ENCODE data around the gene ARHGEF18. TPM values are rescaled to one million over a fixed set of nuclear protein-coding genes. Genes with fewer than 3 reads are reported as not detected.

Gene ARHGEF18
- total RNA-seq, 3 donors from 2014 or later, result 67.8 to 86.8 (median 81.2) TPM

- H3K36me3 ChIP-seq (ENCODE audit: low read depth), result no peaks in the 10 kb centered on the region
- TF ChIP-seq, protein P1, sequence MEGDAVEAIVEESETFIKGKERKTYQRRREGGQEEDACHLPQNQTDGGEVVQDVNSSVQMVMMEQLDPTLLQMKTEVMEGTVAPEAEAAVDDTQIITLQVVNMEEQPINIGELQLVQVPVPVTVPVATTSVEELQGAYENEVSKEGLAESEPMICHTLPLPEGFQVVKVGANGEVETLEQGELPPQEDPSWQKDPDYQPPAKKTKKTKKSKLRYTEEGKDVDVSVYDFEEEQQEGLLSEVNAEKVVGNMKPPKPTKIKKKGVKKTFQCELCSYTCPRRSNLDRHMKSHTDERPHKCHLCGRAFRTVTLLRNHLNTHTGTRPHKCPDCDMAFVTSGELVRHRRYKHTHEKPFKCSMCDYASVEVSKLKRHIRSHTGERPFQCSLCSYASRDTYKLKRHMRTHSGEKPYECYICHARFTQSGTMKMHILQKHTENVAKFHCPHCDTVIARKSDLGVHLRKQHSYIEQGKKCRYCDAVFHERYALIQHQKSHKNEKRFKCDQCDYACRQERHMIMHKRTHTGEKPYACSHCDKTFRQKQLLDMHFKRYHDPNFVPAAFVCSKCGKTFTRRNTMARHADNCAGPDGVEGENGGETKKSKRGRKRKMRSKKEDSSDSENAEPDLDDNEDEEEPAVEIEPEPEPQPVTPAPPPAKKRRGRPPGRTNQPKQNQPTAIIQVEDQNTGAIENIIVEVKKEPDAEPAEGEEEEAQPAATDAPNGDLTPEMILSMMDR (IDR thresholded peaks at IDR 0.05), result no peak
- no peak overlapping the region for H3K4me3 ChIP-seq
- H3K4me1 ChIP-seq (ENCODE audit: low read depth), result no peaks in the 10 kb centered on the region
- no peaks in the 10 kb centered on the region for H3K9me3 ChIP-seq
- no peak for DNase-seq
- ATAC-seq, result no peak
- intact Hi-C loops (cut with DNase I, micrococcal nuclease), result no loop called here
Measured at GRCh38 chr19:7370546-7370945, 21.8 kb downstream of the ARHGEF18 start.

GRCh38 chr19:7371001-7371400 is 22.3 kb downstream of the ARHGEF18 start:
- Histone ChIP-seq H3K36me3 (ENCODE audit: low read depth) (no peaks in the 10 kb centered on the region), H3K4me3 (no peak overlapping the region), H3K4me1 (ENCODE audit: low read depth) (no peaks in the 10 kb centered on the region), H3K9me3 (no peaks in the 10 kb centered on the region)
- TF ChIP-seq, protein P1 (IDR thresholded peaks at IDR 0.05), result no peak
- no peak for DNase-seq
- no peak for ATAC-seq
- intact Hi-C loops (cut with DNase I, micrococcal nuclease), result no loop called here

DNA sequence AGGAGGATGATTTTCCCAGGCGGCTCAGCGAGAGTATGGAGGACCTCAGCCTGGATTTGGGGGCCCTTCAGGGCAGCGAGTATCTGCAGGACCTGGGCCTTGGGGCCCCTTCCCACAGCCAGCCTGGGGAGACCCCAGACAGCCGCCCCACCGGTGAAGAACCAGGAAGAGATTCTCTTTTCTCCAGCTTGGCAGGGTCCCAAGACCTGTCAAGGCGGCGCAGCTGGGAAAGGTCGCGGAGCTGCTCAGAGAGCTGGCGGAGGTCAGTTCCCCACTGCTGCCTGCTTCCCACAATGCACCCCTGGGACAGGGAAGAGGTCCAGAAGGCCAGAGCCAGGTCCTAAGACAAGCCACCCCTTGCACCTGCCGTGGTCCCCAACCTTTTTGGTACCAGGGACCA is 24.1 kb downstream of the ARHGEF18 start:
- H3K36me3 ChIP-seq (ENCODE audit: low read depth), result no peaks in the 10 kb centered on the region
- intact Hi-C loops (cut with DNase I, micrococcal nuclease), result no loop called here
- DNase-seq, result no peak
- H3K4me3 ChIP-seq, result no peak overlapping the region
- H3K9me3 ChIP-seq, result no peaks in the 10 kb centered on the region
- no peak for ATAC-seq
- TF ChIP-seq, protein P1 (IDR thresholded peaks at IDR 0.05), result no peak
- H3K4me1 ChIP-seq (ENCODE audit: low read depth), result no peaks in the 10 kb centered on the region

- no peak overlapping the region for H3K4me3 ChIP-seq
- ATAC-seq (peak; percentile 74), DNase-seq (peak in 1 of 3 donors; percentile 40)
- TF ChIP-seq, protein P1 (IDR thresholded peaks at IDR 0.05), result no peak
- intact Hi-C loops (cut with DNase I, micrococcal nuclease), result no loop called here
- H3K4me1 ChIP-seq (ENCODE audit: low read depth), result no peaks in the 10 kb centered on the region
- H3K36me3 ChIP-seq (ENCODE audit: low read depth), result no peaks in the 10 kb centered on the region
- no peaks in the 10 kb centered on the region for H3K9me3 ChIP-seq
Measured at GRCh38 chr19:7373862-7374261, 25.1 kb downstream of the ARHGEF18 start.

DNA sequence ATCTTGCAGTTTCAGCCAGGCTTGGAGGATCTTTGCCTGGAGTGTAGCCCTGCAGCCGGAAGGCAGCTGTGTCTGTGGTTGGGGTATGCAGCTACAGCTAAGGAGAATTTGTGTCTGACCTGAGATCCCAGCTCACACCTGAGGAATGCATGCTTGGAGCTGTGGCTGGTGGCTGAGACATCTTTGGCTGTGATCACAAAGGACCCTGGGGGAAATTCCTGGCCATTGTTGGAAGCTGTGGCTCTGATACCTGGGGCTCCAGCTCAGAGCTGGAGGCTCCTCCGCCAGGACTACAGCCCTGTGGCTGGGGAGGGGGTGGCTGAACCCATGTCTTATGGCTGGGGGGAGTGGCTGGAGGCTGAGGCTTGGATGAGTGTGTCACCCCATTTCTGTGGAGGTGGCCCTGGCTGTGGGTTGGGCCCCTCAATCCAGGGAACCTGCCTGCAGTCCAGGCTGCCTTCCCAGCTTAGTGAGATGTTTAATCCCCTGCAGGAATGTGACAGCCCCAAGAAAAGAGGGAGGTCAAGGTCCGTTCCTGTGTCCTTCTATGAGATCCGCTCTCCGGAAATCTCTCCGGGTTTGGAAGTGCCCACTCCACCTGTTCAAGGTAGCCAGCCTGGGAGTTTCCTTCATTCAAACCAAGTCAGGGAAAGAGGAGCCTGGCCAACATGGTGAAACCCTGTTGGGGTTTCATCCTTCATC is 27.6 kb downstream of the ARHGEF18 start:
- Histone ChIP-seq H3K36me3 (ENCODE audit: low read depth) (no peaks in the 10 kb centered on the region), H3K9me3 (no peaks in the 10 kb centered on the region), H3K4me3 (no peak overlapping the region), H3K4me1 (ENCODE audit: low read depth) (no peaks in the 10 kb centered on the region)
- peak in 2 of 3 donors; percentile 16 to 17 for DNase-seq
- TF ChIP-seq, protein P1 (IDR thresholded peaks at IDR 0.05), result no peak
- intact Hi-C loops (cut with DNase I, micrococcal nuclease), result no loop called here
- ATAC-seq, result no peak

Measured in mucosa of descending colon (tissue), 3 donors.